Natural killer cell (primary cell): Measurements from ENCODE around the gene YKT6. TPM values are rescaled to one million over a fixed set of nuclear protein-coding genes. Genes with fewer than 3 reads are reported as not detected.
A peak's percentile ranks its signal among the peaks of the same experiment; 100 is the strongest.
"Not testable (repeated sequence)": the region's sequence is repeated elsewhere in the genome, so short reads cannot be mapped to it uniquely, and the experiment has no call there.

Experiments used
- ATAC-seq, 3 donors: fragments of 150-1000 bp in 2 of 3; fragments of 200-7000 bp in 1 of 3; cut with Tn5 transposase; 1 replicate in 1 of 3; 2 replicates in 2 of 3; pipeline ENCODE4 v1.10.0; 2021; ENCODE audit warnings: mild to moderate bottlenecking in 2 of 3, moderate library complexity in 2 of 3
- DNase-seq, 2 donors: peaks; one replicate each; pipeline versions ENCODE4 v3.0.0 to v3.0.0-alpha.2; 2013 to 2021; ENCODE audit warnings: mixed read lengths in 1 of 2
- H3K27ac ChIP-seq: one replicate; pipeline ENCODE4 v1.5.1; 2013; ENCODE audit warnings: mild to moderate bottlenecking, low read length
- H3K27me3 ChIP-seq: one replicate; pipeline ENCODE4 v1.6.1; 2013; ENCODE audit warnings: low read length; ENCODE audit not compliant: control insufficient read depth, insufficient read depth
- H3K36me3 ChIP-seq: one replicate; pipeline ENCODE4 v1.6.1; 2013; ENCODE audit warnings: low read length; ENCODE audit not compliant: control insufficient read depth, insufficient read depth
- H3K4me1 ChIP-seq: one replicate; pipeline ENCODE4 v1.6.1; 2013; ENCODE audit warnings: low read length; ENCODE audit not compliant: control insufficient read depth, insufficient read depth
- H3K4me3 ChIP-seq: one replicate; pipeline ENCODE4 v1.5.1; 2013; ENCODE audit warnings: low read length
- H3K9me3 ChIP-seq: one replicate; pipeline ENCODE4 v1.6.1; 2013; ENCODE audit warnings: low read length; ENCODE audit not compliant: control insufficient read depth, insufficient read depth
- H3K27ac Mint-ChIP-seq, 2 donors: one replicate each; pipeline ENCODE4 v1.8.0; 2022; ENCODE audit warnings: mild to moderate bottlenecking in 2 of 2, mixed read lengths in 2 of 2, moderate library complexity in 1 of 2
- H3K27me3 Mint-ChIP-seq, 2 donors: one replicate each; pipeline ENCODE4 v1.8.0; 2022; ENCODE audit warnings: low read depth in 2 of 2, mixed read lengths in 2 of 2
- H3K36me3 Mint-ChIP-seq: one replicate; pipeline ENCODE4 v1.8.0; 2022; ENCODE audit warnings: mixed read lengths
- H3K4me1 Mint-ChIP-seq, 2 donors: one replicate each; pipeline ENCODE4 v1.8.0; 2022; ENCODE audit warnings: mixed read lengths in 2 of 2
- H3K4me3 Mint-ChIP-seq: one replicate; pipeline ENCODE4 v1.8.0; 2022; ENCODE audit warnings: mild to moderate bottlenecking, moderate library complexity, mixed read lengths
- H3K9me3 Mint-ChIP-seq, 2 donors: one replicate each; pipeline ENCODE4 v1.8.0; 2022; ENCODE audit warnings: mixed read lengths in 2 of 2
- CTCF ChIP-seq: fragments of 200-600 bp; IDR thresholded peaks from one replicate; pipeline ENCODE4 v1.8.0; 2022; ENCODE audit warnings: antibody characterized with exemption
- WGBS: methylation state at CpG from one replicate; pipeline ENCODE4 v1.1.7; 2013; ENCODE audit warnings: missing lambda C conversion rate; ENCODE audit not compliant: insufficient coverage; 5-methylcytosine and 5-hydroxymethylcytosine counted together
- intact Hi-C: fragments of 100-400 bp; cut with micrococcal nuclease; formaldehyde crosslinking; loops from one replicate; pipeline ENCODE4 v1.14.2; 2022
- total RNA-seq, 4 donors: library from RNA; stranded (reverse); fragments of 120-200 nt in 1 of 4; gene quantifications; one replicate each; pipeline versions ENCODE4 v1.2.3 to v1.2.4, GENCODE V29; 2013 to 2022

The YKT6 gene
- total RNA-seq, 3 donors from 2014 or later (not counting 1 experiment from before 2014, with no cell fraction given) = 72.4 to 107 (median 87.1) TPM

DNA sequence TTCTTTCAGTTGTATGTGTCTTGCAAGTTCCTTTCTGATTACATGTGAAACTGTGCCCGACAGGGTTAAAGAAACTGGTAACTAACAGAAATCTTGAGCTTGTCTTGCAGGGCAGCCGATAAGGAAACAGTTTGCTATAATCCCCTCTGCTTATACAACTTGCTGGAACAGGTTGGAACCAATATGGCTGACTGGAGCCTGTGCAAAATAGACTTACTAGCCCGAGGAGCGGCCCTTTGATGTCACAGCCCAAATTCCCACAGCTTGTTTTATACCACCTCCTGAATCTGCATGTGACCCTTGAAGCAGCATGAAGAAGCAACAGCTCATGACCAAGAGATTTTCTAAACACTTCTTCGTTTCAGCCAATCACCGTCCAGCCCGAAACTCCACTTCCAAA lies 3.3 kb upstream of the YKT6 start:
- no peak for ATAC-seq
- Histone ChIP-seq H3K4me3 (no peak overlapping the region), H3K9me3 (no peaks in the 10 kb centered on the region), H3K36me3 (no peaks in the 10 kb centered on the region), H3K4me1 (peaks cover 8% of the 10 kb centered on the region), H3K27me3 (no peaks in the 10 kb centered on the region), H3K27ac (no peak overlapping the region)
- Mint-ChIP-seq H3K9me3 (peaks cover 0 to 2% of the 10 kb centered on the region in 2 donors), H3K4me1 (peaks cover 12% of the 10 kb centered on the region in 2 donors), H3K36me3 (no peaks in the 10 kb centered on the region), H3K4me3 (no peak overlapping the region), H3K27ac (no peak overlapping the region), H3K27me3 (peaks cover 22 to 35% of the 10 kb centered on the region in 2 donors)
- DNase-seq = no peak
- 87% methylated on average over 7 of the region's 7 CpGs for WGBS
- TF ChIP-seq CTCF = no peak
- intact Hi-C loops = no loop called here

DNA sequence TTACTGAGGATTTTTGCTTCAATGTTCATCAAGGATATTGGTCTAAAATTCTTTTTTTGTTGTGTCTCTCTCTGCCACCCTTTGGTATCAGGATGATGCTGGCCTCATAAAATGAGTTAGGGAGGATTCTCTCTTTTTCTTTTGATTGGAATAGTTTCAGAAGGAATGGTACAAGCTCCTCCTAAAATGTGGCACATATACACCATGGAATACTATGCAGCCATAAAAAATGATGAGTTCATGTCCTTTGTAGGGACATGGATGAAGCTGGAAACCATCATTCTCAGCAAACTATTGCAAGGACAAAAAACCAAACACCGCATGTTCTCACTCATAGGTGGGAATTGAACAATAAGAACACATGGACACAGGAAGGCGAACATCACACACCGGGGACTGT lies 615 bp upstream of the YKT6 start:
- not testable (repeated sequence) for H3K27me3 ChIP-seq, H3K9me3 Mint-ChIP-seq, H3K27ac ChIP-seq

GRCh38 chr7:44201813-44202212 lies 1.0 kb downstream of the YKT6 start:
- Mint-ChIP-seq H3K9me3 (peaks cover 0 to 2% of the 10 kb centered on the region in 2 donors), H3K4me3 (peak overlapping the region; percentile 89), H3K4me1 (peaks cover 24 to 29% of the 10 kb centered on the region in 2 donors), H3K36me3 (no peaks in the 10 kb centered on the region), H3K27me3 (peaks cover 7 to 9% of the 10 kb centered on the region in 2 donors), H3K27ac (peak overlapping the region; percentile 51 to 70)
- peaks cover 8% of the 10 kb centered on the region for H3K4me1 ChIP-seq
- no peak overlapping the region for H3K27ac ChIP-seq
- TF ChIP-seq CTCF = no peak
- DNase-seq (no peak), ATAC-seq (no peak)
- WGBS = 65% methylated on average over 8 of the region's 8 CpGs
- H3K27me3 ChIP-seq = no peaks in the 10 kb centered on the region
- H3K9me3 ChIP-seq = no peaks in the 10 kb centered on the region
- H3K4me3 ChIP-seq = no peak overlapping the region
- H3K36me3 ChIP-seq = peaks cover 24% of the 10 kb centered on the region
- intact Hi-C loops = loop anchor here (5.0 kb wide), 1 partner anchor 120 kb away; the partner anchor contains the start of gene POLM

More for the DNA sequence above, 615 bp upstream of the YKT6 start:
- intact Hi-C loops = loop anchor here (5.0 kb wide), 1 partner anchor 118 kb away; the partner anchor contains the start of gene POLM
- Mint-ChIP-seq H3K4me3 (peak overlapping the region; percentile 53), H3K27me3 (peaks cover 7 to 16% of the 10 kb centered on the region in 2 donors), H3K4me1 (peaks cover 24 to 26% of the 10 kb centered on the region in 2 donors)
- H3K27ac Mint-ChIP-seq, H3K4me3 ChIP-seq, DNase-seq, H3K4me1 ChIP-seq, H3K36me3 ChIP-seq, H3K36me3 Mint-ChIP-seq, H3K9me3 ChIP-seq, ATAC-seq: not testable (repeated sequence)
- no CpG with 5 or more reads among the region's 3 CpGs for WGBS

- Mint-ChIP-seq H3K4me1 (peaks cover 24 to 30% of the 10 kb centered on the region in 2 donors), H3K27ac (no peak overlapping the region), H3K4me3 (no peak overlapping the region), H3K36me3 (peaks cover 19% of the 10 kb centered on the region), H3K9me3 (no peaks in the 10 kb centered on the region), H3K27me3 (no peaks in the 10 kb centered on the region)
- peaks cover 8% of the 10 kb centered on the region for H3K4me1 ChIP-seq
- over 99% methylated on average over 5 of the region's 5 CpGs for WGBS
- no peak overlapping the region for H3K27ac ChIP-seq
- intact Hi-C loops = no loop called here
- H3K9me3 ChIP-seq = no peaks in the 10 kb centered on the region
- H3K36me3 ChIP-seq = peaks cover 63% of the 10 kb centered on the region
- no peak for TF ChIP-seq CTCF
- no peaks in the 10 kb centered on the region for H3K27me3 ChIP-seq
- no peak for ATAC-seq
- DNase-seq = no peak
- H3K4me3 ChIP-seq = no peak overlapping the region
Measured at GRCh38 chr7:44206008-44206407, 5.2 kb downstream of the YKT6 start.
